22Rv1 (cell line): ENCODE results near the gene ZNF3.

Source experiments
- CTCF ChIP-seq: fragments of 450-650 bp; IDR thresholded peaks from 2 replicates; pipeline ENCODE4 v1.5.1; 2017; ENCODE audit warnings: mild to moderate bottlenecking
- ZFX ChIP-seq: fragments of 450-650 bp; IDR thresholded peaks from 2 replicates; pipeline ENCODE4 v1.6.1; 2017; ENCODE audit warnings: antibody characterized with exemption, borderline replicate concordance

GRCh38 chr7:100106633-100107032 is 25.1 kb upstream of the ZNF3 start:
- TF ChIP-seq CTCF (no peak), ZFX (no peak)
